Articular chondrocyte of knee joint (primary cell): ENCODE data around the gene F2RL1. TPM values are rescaled to one million over a fixed set of nuclear protein-coding genes. Genes with fewer than 3 reads are reported as not detected.

ENCODE experiments used
- small RNA-seq: library from RNA; depleted of rRNA; stranded (forward); fragments of <200 nt; gene quantifications from one replicate; pipeline ENCODE3, GENCODE V24; 2012
- total RNA-seq: library from RNA; depleted of rRNA; stranded (reverse); fragments of >200 nt; gene quantifications from 2 replicates; pipeline ENCODE4 v1.2.3, GENCODE V29; 2012

F2RL1 gene, protein sequence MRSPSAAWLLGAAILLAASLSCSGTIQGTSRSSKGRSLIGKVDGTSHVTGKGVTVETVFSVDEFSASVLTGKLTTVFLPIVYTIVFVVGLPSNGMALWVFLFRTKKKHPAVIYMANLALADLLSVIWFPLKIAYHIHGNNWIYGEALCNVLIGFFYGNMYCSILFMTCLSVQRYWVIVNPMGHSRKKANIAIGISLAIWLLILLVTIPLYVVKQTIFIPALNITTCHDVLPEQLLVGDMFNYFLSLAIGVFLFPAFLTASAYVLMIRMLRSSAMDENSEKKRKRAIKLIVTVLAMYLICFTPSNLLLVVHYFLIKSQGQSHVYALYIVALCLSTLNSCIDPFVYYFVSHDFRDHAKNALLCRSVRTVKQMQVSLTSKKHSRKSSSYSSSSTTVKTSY
- total RNA-seq, result not detected in 2 replicates

DNA sequence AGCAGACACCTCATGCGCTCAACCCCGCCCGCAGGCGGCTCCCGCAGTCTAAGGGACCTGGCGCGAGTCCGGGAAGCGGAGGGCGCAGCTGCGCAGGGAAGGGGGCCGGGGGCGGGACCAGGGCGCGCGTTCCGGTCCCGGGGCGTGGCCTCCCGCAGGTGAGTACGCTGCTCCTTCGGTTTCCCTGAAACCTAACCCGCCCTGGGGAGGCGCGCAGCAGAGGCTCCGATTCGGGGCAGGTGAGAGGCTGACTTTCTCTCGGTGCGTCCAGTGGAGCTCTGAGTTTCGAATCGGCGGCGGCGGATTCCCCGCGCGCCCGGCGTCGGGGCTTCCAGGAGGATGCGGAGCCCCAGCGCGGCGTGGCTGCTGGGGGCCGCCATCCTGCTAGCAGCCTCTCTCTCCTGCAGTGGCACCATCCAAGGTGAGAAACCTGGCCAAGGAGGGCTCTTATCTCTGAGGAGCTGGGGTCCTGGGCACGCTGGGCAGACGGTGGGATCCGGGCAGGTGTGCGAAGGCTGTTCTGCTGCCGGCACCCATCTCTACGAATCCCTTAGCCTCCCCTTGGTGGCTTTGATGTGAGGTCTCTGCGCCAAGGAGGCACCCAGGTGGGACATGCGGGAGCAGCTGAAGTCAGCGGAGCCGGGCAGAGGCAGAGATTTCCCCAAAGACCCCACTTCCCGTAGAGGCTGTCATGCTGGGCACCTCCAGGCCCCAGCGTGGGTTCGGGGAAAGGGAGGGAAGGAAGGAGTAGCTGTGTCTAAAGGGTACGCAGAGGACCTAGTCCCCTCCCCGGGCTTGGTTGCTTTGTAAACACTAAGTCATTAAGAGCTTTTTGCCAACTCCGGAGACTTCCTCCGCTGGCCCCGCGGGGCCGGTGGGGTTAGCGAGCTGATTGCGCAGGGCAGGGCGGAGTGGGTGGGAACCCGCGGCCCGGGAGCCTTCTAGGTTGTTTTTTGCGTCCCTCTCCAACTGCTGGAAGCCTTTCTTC lies at the start of gene F2RL1:
Gene F2RL1 (plus strand): TSS at position 187 of the 988 bp plus-strand sequence. CDS start 153 bp downstream, at position 340.

DNA sequence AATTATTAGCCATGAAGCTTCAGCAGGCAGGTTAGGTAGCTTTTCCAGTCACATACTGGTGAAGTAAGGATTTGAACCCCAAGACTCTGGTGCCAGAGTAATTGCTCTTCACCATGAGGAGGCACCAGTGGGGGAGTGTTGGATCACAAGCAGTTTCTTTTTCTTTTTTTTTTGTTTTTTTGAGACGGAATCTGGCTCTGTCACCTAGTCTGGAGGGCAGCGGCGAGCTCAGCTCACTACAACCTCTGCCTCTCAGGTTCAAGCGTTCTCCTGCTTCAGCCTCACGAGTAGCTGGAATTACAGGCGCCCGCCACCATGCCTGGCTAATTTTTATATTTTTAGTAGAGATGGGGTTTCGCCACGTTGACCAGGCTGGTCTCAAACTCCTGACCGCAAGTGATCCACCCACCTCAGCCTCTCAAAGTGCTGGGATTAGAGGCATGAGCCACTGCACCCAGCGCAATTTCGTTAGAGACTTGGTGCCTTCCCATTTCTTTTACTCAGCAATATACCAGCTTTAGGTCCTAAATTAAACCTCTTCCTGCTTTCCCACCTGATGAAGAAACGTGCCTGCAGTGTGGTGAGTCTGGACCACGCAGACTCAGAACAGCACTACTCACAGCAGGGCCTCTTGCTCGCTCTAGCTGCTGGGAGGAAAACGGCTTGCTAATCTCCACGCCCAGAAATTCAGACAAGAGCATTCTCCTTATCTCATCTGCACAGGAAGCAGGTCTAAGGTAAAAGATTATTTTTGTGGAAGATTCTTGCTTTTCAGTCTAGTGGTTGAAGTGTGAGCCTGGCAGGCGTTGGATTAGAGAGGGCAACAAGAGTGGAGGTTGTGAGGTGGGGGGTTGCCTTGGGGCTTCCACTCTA lies 30.8 kb downstream of the F2RL1 start, which contains the start of gene S100Z:
Gene S100Z (plus strand): TSS at position 596 of the 873 bp plus-strand sequence. CDS start 25,346 bp downstream, outside the sequence.

Small RNAs within 50 kb of the gene (small RNA-seq; reads per million reads assigned to genes)
- not detected for gene RN7SL208P

Other genes starting within 250 kb of the F2RL1 start
- under 0.01 TPM in 1 of 2 replicates, not detected in the other for gene F2RL2, start 195.6 kb upstream of the F2RL1 start, total RNA-seq
- gene F2R, start 102.9 kb upstream of the F2RL1 start, total RNA-seq, result 0.39 and 1.1 TPM in 2 replicates
- gene S100Z, start 31.0 kb downstream of the F2RL1 start, total RNA-seq, result not detected in 2 replicates
- not detected in 2 replicates for gene CRHBP, start 134.0 kb downstream of the F2RL1 start, total RNA-seq
- gene AGGF1, start 211.4 kb downstream of the F2RL1 start, total RNA-seq, result 25.2 and 26.3 TPM in 2 replicates